Effector memory CD8-positive, alpha-beta T cell (primary cell): ENCODE measurements around the gene CTNND2.

Experiments
- ATAC-seq: fragments of 150-1000 bp; cut with Tn5 transposase; replicated peaks from 2 replicates; pipeline ENCODE4 v1.10.0; 2021; ENCODE audit warnings: mild to moderate bottlenecking, moderate library complexity
- DNase-seq, 3 experiments: peaks; one replicate each; pipeline ENCODE4 v3.0.0; 2021
- H3K27ac Mint-ChIP-seq, 2 donors: one replicate each; pipeline ENCODE4 v1.8.0; 2022; ENCODE audit warnings: mild to moderate bottlenecking in 2 of 2, mixed read lengths in 2 of 2, moderate library complexity in 2 of 2
- H3K27me3 Mint-ChIP-seq, 2 donors: one replicate each; pipeline ENCODE4 v1.8.0; 2022; ENCODE audit warnings: mixed read lengths in 2 of 2
- H3K36me3 Mint-ChIP-seq: one replicate; pipeline ENCODE4 v1.8.0; 2022; ENCODE audit warnings: mild to moderate bottlenecking, moderate library complexity, mixed read lengths; ENCODE audit not compliant: insufficient read depth
- H3K4me1 Mint-ChIP-seq, 2 donors: one replicate each; pipeline ENCODE4 v1.8.0; 2022; ENCODE audit warnings: low read depth in 2 of 2, mixed read lengths in 2 of 2
- H3K4me3 Mint-ChIP-seq, 2 donors: one replicate each; pipeline ENCODE4 v1.8.0; 2022; ENCODE audit warnings: mild to moderate bottlenecking in 2 of 2, mixed read lengths in 2 of 2, moderate library complexity in 2 of 2
- H3K9me3 Mint-ChIP-seq, 2 donors: one replicate each; pipeline ENCODE4 v1.8.0; 2022; ENCODE audit warnings: mixed read lengths in 2 of 2

CTNND2 gene

GRCh38 chr5:11281842-11282241 is 622.4 kb downstream of the CTNND2 start:
- Mint-ChIP-seq H3K4me3 (no peak overlapping the region), H3K4me1 (no peaks in the 10 kb centered on the region), H3K27me3 (no peaks in the 10 kb centered on the region), H3K36me3 (no peaks in the 10 kb centered on the region), H3K9me3 (peaks cover 6 to 10% of the 10 kb centered on the region in 2 donors), H3K27ac (no peak overlapping the region)
- DNase-seq (no peak), ATAC-seq (no peak)

GRCh38 chr5:11277323-11277722 is 626.9 kb downstream of the CTNND2 start:
- Mint-ChIP-seq H3K4me1 (no peaks in the 10 kb centered on the region), H3K27ac (no peak overlapping the region), H3K9me3 (peaks cover 3 to 10% of the 10 kb centered on the region in 2 donors), H3K4me3 (no peak overlapping the region), H3K36me3 (no peaks in the 10 kb centered on the region), H3K27me3 (no peaks in the 10 kb centered on the region)
- no peak for DNase-seq
- ATAC-seq: no peak

- no peaks in the 10 kb centered on the region for H3K36me3 Mint-ChIP-seq
- H3K27me3 Mint-ChIP-seq: no peaks in the 10 kb centered on the region
- no peak for DNase-seq
- H3K4me3 Mint-ChIP-seq: no peak overlapping the region
- no peaks in the 10 kb centered on the region for H3K4me1 Mint-ChIP-seq
- no peak overlapping the region for H3K27ac Mint-ChIP-seq
- H3K9me3 Mint-ChIP-seq: peaks cover 3 to 8% of the 10 kb centered on the region in 2 donors
- ATAC-seq: no peak
Measured at GRCh38 chr5:11273180-11273903, 630.9 kb downstream of the CTNND2 start.

GRCh38 chr5:11269515-11269914 is 634.7 kb downstream of the CTNND2 start:
- H3K4me1 Mint-ChIP-seq: no peaks in the 10 kb centered on the region
- H3K4me3 Mint-ChIP-seq: no peak overlapping the region
- no peaks in the 10 kb centered on the region for H3K27me3 Mint-ChIP-seq
- no peaks in the 10 kb centered on the region for H3K36me3 Mint-ChIP-seq
- H3K27ac Mint-ChIP-seq: no peak overlapping the region
- DNase-seq: no peak
- ATAC-seq: no peak
- no peaks in the 10 kb centered on the region for H3K9me3 Mint-ChIP-seq

GRCh38 chr5:11268891-11269290 is 635.4 kb downstream of the CTNND2 start:
- H3K36me3 Mint-ChIP-seq: no peaks in the 10 kb centered on the region
- DNase-seq: no peak
- H3K27me3 Mint-ChIP-seq: no peaks in the 10 kb centered on the region
- no peak for ATAC-seq
- H3K9me3 Mint-ChIP-seq: no peaks in the 10 kb centered on the region
- no peak overlapping the region for H3K4me3 Mint-ChIP-seq
- H3K4me1 Mint-ChIP-seq: no peaks in the 10 kb centered on the region
- H3K27ac Mint-ChIP-seq: no peak overlapping the region

DNA sequence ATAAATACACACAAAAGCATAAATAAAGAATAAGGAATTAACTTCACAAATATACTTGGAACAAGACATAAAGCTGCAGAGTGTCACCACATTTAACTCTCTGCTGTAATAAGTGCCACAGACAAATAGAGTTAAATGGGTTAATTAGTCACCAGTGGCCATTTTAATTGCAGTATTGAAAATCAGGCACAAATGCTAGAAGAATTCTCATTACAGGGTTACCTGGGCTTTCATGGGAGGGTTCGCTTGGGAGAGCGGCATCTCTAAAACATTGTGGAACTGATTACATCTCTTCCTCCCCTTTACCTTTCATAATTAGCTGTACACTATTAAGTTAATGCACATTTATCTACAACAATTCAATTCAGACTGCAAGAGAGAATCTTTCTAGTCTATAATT is 637.9 kb downstream of the CTNND2 start:
- Mint-ChIP-seq H3K4me1 (no peaks in the 10 kb centered on the region), H3K4me3 (no peak overlapping the region), H3K9me3 (no peaks in the 10 kb centered on the region), H3K27me3 (no peaks in the 10 kb centered on the region), H3K27ac (no peak overlapping the region), H3K36me3 (no peaks in the 10 kb centered on the region)
- ATAC-seq (no peak), DNase-seq (no peak)

- no peaks in the 10 kb centered on the region for H3K36me3 Mint-ChIP-seq
- no peak overlapping the region for H3K27ac Mint-ChIP-seq
- no peak overlapping the region for H3K4me3 Mint-ChIP-seq
- no peak for DNase-seq
- no peaks in the 10 kb centered on the region for H3K4me1 Mint-ChIP-seq
- ATAC-seq: no peak
- peaks cover 0 to 4% of the 10 kb centered on the region in 2 donors for H3K9me3 Mint-ChIP-seq
- no peaks in the 10 kb centered on the region for H3K27me3 Mint-ChIP-seq
Measured at GRCh38 chr5:11261241-11261640, 643.0 kb downstream of the CTNND2 start.

DNA sequence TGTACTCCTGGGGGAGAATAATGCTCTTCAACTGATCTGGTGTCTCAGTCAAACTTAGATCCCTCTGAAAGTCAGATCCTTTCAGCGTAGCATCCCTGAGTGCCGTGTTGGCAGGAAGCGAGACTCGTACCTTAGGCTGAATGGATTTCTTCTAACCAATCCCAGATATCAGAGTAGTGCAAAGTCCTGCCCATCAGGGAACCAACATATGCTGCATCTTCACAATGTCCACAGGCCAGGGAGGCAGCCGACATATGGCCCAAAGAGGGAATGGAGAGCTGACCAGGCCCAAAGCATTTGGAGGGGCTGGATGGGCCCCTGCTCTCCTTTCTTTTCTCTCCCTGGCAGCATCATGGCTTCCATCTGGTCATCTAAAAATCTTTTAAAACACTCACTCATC is 646.2 kb downstream of the CTNND2 start:
- Mint-ChIP-seq H3K27ac (no peak overlapping the region), H3K4me1 (no peaks in the 10 kb centered on the region), H3K9me3 (peaks cover 2 to 4% of the 10 kb centered on the region in 2 donors), H3K36me3 (no peaks in the 10 kb centered on the region), H3K4me3 (no peak overlapping the region), H3K27me3 (no peaks in the 10 kb centered on the region)
- ATAC-seq: no peak
- no peak for DNase-seq

DNA sequence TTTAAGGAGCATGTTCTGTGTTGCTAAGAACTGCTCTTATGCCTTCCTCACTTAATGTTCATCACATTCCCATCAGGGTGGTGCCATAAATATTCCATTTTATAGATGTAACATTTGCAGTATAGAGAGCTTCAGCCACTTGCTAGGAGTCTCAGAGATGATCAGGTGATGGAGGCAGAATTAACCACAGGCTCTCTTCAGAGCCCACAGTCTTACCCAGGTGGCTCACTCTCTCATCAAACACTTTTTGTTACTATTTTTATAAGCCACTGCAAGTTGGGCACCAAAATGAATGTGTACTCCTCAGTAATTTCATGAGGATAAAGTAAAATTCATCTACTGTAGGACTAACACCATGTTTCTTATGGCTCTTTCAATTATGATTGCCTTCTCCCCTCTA is 651.7 kb downstream of the CTNND2 start:
- H3K4me1 Mint-ChIP-seq: no peaks in the 10 kb centered on the region
- no peaks in the 10 kb centered on the region for H3K27me3 Mint-ChIP-seq
- H3K36me3 Mint-ChIP-seq: no peaks in the 10 kb centered on the region
- ATAC-seq: no peak
- no peak overlapping the region for H3K4me3 Mint-ChIP-seq
- peaks cover 0 to 2% of the 10 kb centered on the region in 2 donors for H3K9me3 Mint-ChIP-seq
- H3K27ac Mint-ChIP-seq: no peak overlapping the region
- no peak for DNase-seq

- Mint-ChIP-seq H3K27me3 (no peaks in the 10 kb centered on the region), H3K27ac (no peak overlapping the region), H3K9me3 (peaks cover 0 to 2% of the 10 kb centered on the region in 2 donors), H3K36me3 (no peaks in the 10 kb centered on the region), H3K4me1 (peaks cover 0 to under 1% of the 10 kb centered on the region in 2 donors), H3K4me3 (no peak overlapping the region)
- DNase-seq (no peak), ATAC-seq (no peak)
Measured at GRCh38 chr5:11252075-11252474, 652.2 kb downstream of the CTNND2 start.

- Mint-ChIP-seq H3K27me3 (no peaks in the 10 kb centered on the region), H3K4me3 (no peak overlapping the region), H3K4me1 (peaks cover 0 to 3% of the 10 kb centered on the region in 2 donors), H3K27ac (no peak overlapping the region), H3K36me3 (no peaks in the 10 kb centered on the region), H3K9me3 (peaks cover 0 to 2% of the 10 kb centered on the region in 2 donors)
- no peak for ATAC-seq
- no peak for DNase-seq
Measured at GRCh38 chr5:11251247-11251646, 653.0 kb downstream of the CTNND2 start.

GRCh38 chr5:11248966-11249365 is 655.3 kb downstream of the CTNND2 start:
- H3K27ac Mint-ChIP-seq: no peak overlapping the region
- no peak overlapping the region for H3K4me3 Mint-ChIP-seq
- H3K9me3 Mint-ChIP-seq: peaks cover 0 to 6% of the 10 kb centered on the region in 2 donors
- DNase-seq: no peak
- no peaks in the 10 kb centered on the region for H3K36me3 Mint-ChIP-seq
- H3K4me1 Mint-ChIP-seq: peaks cover 0 to 3% of the 10 kb centered on the region in 2 donors
- H3K27me3 Mint-ChIP-seq: no peaks in the 10 kb centered on the region
- ATAC-seq: no peak

DNA sequence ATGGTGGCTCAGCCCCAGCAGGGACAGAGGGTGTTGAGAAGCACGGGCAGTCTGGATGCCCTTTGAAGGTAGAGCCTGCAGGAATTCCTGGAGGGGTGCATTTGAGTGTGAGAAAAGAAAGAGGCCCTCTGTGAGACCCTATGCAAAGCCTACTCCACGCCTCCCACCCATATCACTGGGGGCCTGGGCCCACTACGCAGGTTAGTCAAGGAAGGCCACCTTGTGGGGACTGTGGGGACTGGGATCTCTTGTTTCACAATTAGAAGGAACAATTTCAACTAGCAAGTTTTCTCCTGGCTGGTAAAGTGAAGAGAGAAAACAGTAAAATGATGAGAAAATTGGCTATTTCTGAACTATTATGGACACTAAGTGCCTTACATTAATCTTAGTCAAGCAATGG is 657.0 kb downstream of the CTNND2 start:
- DNase-seq: no peak
- Mint-ChIP-seq H3K4me3 (no peak overlapping the region), H3K4me1 (peaks cover 0 to 3% of the 10 kb centered on the region in 2 donors), H3K36me3 (no peaks in the 10 kb centered on the region), H3K9me3 (peaks cover 0 to 4% of the 10 kb centered on the region in 2 donors), H3K27ac (no peak overlapping the region), H3K27me3 (no peaks in the 10 kb centered on the region)
- ATAC-seq: no peak

GRCh38 chr5:11240293-11241190 is 663.7 kb downstream of the CTNND2 start:
- Mint-ChIP-seq H3K27ac (no peak overlapping the region), H3K36me3 (no peaks in the 10 kb centered on the region), H3K9me3 (peaks cover 19 to 21% of the 10 kb centered on the region in 2 donors), H3K27me3 (no peaks in the 10 kb centered on the region), H3K4me3 (no peak overlapping the region), H3K4me1 (peaks cover 0 to 2% of the 10 kb centered on the region in 2 donors)
- ATAC-seq (no peak), DNase-seq (no peak)
